ENCODE results near the gene LRRIQ3.
"Not testable (repeated sequence)": the region's sequence is repeated elsewhere in the genome, so short reads cannot be mapped to it uniquely, and the experiment has no call there.

The LRRIQ3 gene, protein sequence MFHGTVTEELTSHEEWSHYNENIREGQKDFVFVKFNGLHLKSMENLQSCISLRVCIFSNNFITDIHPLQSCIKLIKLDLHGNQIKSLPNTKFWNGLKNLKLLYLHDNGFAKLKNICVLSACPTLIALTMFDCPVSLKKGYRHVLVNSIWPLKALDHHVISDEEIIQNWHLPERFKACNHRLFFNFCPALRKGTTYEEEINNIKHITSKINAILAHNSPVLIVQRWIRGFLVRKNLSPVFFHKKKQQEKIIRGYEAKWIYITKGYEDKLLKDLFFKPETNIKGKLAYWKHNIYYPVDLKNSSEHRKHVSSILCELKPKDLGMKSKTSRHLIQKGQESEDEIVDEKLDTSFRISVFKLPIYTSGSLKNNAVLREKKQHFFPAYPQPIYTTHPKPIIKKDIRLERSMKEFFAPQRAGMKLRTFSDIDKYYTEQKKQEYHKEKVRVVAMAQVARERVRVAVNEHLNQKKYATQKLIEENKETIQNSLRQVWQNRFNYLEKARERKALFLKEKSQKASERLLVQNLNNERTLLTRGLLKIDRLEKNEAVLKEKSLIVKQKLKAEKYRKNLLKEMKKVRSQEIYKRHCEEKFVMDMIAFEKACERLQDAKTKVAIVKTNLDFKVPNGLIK

DNA sequence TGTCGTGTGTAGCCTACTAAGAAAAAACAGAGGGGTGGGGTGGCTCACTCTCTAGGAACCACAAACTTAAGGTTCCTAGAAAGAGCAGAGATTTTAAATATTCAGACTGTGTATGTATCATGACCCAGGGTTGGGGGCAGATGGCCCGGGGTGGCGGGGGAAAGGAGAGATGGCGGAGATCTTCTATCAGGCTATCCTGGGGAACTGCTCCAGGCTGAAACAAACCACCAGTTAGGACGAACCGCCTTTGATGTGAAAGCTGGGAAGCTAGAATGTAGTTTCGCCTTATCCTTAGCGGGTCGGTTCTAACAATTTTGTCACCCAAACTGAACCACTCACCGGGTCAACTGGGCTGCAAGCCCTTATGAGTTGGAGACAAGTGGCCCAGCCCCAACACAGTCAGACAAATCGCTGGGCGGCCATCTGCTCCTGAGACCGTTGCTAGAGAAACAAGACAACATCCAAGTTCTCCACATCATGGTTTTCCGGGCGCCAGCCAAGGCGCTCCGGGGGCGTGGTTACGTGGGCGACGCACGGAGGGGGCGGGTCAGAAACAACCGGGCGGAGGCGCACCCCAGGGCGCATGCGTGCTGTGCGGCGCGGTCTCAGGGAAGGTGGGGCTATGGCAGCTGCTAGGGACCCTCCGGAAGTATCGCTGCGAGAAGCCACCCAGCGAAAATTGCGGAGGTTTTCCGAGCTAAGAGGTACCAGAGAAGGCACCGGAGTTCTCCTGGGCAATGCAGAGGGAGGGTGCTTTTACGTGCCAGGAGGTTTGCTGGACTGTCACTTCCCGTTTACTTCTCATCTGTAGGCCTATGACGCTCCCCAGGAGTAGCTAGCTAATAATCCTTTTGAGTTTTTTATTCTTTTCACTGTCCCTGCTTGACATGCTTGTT, at the start of gene LRRIQ3, which contains the start of gene FPGT:
LRRIQ3 (minus strand) TSS at position 520 of the 896 bp plus-strand sequence. CDS start 14,492 bp downstream, outside the sequence.
FPGT (plus strand) TSS at position 586 of the 896 bp plus-strand sequence; CDS start at position 623, 37 bp downstream.
- peak; percentile 89 for DNase-seq (ENCODE audit: low read depth, low spot score)

DNA sequence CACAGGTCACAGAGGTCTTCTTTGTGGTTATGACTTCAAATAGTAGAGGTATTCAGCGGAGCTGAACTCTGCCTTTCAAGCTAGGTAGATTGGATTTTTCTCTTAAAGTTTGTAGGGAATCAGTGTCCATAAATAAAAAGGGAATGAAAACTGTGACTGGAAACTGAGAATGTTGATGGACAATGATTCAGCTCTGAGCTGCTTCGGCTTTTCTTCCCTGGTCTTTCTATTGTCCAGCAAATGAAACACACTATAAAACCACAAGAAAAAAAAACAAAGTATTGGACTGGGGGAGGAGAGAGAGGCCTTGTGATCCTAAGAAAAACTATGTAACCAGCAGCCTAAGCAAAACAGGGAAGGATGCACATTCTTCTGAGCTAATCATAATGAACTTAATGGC, 48.3 kb upstream of the LRRIQ3 start:
- no peak for DNase-seq (ENCODE audit: low read depth, low spot score)

DNA sequence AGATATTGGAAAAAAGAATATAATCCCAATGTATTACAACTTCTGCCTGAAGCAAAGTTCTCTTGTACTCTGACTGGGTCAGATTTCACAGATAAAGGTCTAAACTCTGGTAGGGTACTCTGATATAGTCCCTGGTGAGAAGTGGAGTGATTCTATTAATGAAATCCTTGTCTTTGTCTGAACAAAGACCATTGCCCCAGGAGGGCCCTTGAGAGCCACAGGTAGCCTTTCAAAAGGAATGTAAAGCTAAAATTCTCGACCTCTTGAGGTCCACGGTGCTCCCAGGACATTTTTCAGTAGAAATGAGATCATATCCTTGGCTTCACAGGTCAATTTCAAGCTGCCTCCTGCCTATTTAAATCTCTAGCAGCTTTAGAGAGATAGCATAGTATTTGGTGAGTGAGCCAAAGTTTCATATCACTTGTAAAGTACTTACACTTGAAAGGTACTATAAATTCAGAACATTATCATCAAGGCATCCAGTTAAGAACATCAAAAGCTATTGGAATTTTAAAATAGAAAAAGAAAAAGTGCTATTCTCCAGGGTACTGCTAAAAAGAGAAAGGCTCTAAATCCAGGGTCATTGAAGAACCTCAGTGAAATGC, 47.3 kb upstream of the LRRIQ3 start:
- no peak for DNase-seq (ENCODE audit: low read depth, low spot score)

DNA sequence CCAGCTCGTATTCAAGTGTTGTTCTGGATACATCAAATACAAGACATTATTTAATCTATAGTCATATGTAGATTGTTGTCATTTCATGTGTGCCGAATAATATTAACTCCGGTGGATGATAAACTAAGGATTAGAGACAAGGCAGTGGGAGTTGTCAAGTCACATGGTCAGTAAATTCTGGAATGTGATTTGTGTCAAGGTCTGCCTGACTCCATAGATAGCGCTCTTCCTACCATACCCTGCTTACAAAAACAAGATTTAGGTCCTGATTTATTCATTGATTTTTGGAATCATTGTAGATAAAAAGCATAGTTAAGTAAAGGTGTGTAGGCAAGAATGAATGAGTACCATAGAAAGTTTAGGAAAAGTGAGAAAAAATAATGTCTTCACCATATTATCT, 39.8 kb upstream of the LRRIQ3 start:
- no peak for DNase-seq (ENCODE audit: low read depth, low spot score)

DNA sequence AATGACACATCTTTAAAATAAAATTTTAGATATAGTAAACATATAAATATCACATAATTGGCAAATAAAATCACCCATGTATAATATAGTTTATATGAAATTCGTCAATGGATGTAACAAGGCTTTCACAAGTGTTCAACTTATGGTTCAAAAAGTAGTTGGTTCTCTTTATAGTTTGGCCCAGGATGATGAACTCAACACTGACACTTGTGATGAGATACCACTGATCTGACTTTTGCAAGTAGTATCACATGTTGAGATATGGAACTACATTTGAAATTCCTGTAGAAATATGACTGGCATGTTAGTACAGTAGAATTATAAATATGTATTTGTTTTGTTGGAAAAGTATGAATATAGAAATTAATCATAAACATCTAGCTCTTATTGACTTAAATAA, 39.1 kb upstream of the LRRIQ3 start:
- DNase-seq (ENCODE audit: low read depth, low spot score): no peak

DNA sequence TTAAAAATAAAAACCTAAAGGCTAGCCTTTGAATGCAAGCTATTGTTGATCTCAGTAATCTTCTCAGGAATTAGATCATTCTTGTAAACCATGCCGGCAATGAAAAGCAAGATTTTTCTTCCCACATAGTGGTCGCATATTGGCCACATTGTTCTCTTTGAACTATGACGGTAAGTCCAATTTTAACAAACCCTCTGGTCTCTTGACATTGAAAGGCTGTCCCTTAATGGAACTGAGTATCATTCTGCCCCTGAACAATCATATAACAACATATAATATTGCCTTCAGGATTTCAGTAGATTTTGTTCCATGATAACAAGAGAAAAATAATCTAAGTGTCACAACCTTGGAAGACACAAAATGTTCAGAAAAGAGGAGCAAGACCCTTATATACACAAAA, 38.5 kb upstream of the LRRIQ3 start:
- no peak for DNase-seq (ENCODE audit: low read depth, low spot score)

DNA sequence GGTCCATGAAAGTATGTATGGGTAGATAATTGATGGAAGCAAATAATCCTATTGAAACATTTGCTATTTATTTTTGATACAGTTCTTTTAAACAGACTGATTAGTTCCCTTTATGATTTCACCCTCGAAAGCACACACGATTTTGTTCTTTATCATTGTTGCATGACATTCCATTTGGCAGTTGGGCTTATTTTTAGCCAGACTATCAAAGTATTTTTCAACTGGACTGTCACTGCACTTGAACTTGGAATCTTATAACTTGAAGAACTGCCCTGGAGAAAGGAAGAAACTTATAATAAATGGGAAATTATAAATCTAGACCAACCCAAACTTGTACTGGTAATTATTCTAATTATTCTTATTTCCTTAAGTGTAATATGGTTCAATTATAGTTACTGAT, 37.2 kb upstream of the LRRIQ3 start, which contains the start of gene TNNI3K:
TNNI3K (plus strand) TSS at position 235 of the 400 bp plus-strand sequence; CDS start at position 300, 65 bp downstream.
- no peak for DNase-seq (ENCODE audit: low read depth, low spot score)

DNA sequence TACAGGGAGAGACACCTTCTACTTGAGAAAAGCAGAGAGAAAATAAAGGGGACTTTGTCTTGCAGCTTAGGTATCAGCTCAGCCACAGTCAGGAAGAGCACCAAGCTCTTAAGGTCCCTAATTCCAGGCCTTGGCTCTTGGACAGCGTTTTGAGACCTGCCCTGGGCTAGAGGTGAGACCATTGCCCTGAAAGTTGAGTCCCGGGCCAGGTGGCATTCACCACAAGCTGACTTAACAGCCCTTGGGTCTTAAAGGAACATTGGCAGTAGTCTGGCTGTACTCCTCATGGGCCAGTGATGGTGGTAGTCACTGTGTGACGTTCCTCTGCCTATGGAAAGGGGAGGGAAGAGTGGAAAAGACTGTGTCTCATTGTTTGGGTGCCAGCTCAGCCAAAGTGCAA, 25.5 kb upstream of the LRRIQ3 start:
- DNase-seq (ENCODE audit: low read depth, low spot score): no peak

DNA sequence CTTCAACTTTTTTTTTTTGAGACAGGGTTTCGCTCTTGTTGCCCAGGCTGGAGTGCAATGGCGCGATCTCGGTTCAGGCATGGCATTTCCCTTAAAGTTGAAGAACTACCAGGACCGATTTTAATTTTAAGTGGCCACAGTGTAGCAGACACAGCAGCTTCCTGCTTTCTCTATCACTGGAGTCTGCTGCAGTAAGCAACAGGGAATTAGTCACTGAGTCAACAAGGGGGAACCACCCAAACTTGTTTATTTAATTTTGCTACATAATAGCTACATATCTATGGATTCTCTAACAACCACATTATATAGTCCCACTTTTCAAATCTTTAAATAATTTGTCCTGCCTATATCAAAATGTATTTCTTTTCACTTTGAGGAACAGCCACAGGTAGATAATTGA, 24.7 kb upstream of the LRRIQ3 start:
- DNase-seq (ENCODE audit: low read depth, low spot score): no peak

DNA sequence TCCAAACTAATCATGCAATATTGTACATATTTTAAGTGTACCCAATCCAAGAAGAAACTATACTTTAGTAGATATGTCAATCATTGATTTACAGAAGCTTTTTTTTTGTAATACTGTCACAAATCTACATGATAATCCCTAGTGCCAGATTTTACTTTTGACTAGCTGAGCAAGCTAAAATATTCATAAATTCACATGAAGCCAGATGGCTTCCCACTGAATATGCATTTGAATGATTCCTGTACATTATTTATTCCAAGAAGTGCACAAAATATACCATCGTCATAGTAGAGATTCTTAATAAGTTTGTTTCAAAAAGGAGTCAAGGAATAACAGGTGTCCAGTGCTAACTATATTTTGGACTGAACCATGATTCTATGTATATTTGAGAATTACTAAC, 17.3 kb upstream of the LRRIQ3 start:
- no peak for DNase-seq (ENCODE audit: low read depth, low spot score)

DNA sequence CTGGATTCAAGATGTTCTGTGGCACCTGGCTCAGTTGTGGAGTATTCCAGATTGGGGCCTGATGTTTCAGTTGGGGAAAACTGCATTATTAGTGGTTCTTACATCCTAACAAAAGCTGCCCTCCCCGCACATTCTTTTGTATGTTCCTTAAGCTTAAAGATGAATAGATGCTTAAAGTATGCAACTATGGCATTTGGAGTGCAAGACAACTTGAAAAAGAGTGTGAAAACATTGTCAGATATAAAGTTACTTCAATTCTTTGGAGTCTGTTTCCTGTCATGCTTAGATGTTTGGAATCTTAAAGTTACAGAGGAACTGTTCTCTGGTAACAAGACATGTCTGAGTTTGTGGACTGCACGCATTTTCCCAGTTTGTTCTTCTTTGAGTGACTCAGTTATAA, 7.3 kb upstream of the LRRIQ3 start:
- DNase-seq (ENCODE audit: low read depth, low spot score): no peak

DNA sequence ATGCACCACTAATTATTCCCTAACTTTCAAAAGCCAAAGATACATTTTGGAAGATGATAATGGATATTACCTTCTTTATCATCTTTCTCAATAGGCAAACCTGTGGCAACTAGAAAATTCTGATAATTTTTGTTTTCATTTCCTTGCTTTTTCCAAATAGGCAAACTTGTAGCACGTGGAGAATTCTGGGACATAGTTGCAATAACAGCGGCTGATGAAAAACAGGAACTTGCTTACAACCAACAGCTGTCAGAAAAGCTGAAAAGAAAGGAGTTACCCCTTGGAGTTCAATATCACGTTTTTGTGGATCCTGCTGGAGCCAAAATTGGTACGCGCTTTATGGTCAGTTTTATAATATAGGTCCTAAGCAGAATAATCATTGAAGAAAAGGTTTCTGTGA, 1.5 kb upstream of the LRRIQ3 start:
- DNase-seq (ENCODE audit: low read depth, low spot score): no peak

DNA sequence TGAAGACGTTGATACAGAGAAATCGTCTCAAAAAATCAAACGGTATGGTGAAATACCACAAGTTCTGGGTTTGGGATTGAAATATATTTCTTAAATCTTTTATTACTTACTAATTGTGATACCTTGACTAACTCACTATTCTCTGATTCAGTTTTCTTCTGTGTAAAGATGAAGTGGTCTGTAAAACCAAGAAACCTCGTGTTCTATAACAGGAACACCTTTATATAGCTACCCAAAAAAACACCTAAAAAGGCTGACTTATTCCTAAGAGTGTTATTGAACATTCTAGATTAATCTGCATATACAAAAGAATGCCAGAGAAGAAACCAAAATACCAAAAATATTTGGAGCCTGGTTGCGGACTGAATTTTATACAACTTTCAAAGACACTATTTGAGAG, 721 bp downstream of the LRRIQ3 start:
- no peak for DNase-seq (ENCODE audit: low read depth, low spot score)

DNA sequence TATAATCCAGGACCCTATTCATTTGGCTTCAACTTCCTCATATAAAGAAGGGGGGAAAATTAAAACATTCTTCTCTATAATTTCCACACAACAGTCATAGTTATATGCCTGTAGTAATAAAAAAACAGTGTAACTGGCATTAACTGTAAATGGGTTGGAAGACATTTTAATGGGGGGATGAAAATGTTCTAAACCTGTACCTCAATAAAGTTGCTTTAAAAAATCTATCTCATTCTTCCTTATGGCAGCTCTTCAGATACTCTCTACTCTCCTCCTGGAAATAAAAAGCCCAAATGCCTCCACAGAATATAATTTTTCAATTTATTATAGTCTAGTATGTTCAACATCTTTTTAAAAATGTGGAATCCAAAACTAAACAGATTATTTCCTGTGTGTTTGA, 2.6 kb downstream of the LRRIQ3 start:
- DNase-seq (ENCODE audit: low read depth, low spot score): no peak

DNA sequence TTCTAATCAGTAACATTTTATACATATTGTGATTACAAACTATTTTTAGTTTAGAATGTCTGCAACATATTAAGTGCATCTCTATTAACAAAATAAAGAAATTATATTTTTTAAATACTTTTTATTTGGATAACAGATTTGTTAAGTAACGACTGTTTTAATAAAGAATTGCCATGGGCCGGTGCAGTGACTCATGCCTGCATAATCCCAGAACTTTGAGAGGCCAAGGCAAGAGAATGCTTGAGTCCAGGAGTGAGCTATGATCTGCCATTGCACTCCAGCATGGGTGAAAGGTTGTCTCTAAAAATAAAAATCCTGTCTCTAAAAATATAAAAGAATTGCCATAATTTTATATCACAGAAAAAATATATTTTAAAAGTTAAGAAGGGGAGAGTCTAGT, 4.1 kb downstream of the LRRIQ3 start:
- no peak for DNase-seq (ENCODE audit: low read depth, low spot score)

DNA sequence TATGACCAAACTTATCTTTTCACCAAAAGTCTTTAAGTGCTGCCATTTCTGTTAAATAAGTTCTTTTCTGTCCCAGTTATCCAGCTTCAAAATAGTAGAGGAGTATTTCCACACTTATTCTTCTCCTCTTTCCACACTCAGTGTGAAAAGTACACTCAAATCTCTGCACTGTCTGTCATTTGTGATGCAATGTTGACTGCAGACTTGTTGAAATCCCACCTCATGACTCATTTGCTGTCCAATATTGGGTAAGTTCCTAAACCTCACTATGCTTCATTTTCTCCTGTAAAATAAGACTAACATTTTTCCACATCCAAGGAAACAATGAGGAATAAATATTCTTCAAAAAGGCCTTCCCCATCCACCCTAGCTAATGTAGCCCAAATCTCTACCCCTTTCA, 17.5 kb downstream of the LRRIQ3 start:
- no peak for DNase-seq (ENCODE audit: low read depth, low spot score)

DNA sequence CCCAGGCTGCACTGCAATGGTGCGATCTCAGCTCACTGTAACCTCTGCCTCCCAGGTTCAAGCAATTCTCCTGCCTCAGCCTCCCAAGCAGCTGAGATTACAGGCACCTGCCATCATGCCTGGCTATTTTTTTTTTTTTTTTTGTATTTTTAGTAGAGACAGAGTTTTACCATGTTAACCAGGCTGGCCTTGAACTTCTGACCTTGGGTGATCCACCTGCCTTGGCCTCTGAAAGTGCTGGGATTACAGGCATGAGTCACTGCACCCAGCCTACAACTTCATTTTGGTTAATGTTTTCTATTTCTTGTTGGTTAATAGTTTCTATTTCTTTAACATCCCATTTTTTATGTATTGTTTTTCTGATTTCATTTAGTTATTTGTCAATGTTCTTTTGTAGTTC, 23.6 kb downstream of the LRRIQ3 start:
- not testable (repeated sequence) for DNase-seq (ENCODE audit: low read depth, low spot score)

DNA sequence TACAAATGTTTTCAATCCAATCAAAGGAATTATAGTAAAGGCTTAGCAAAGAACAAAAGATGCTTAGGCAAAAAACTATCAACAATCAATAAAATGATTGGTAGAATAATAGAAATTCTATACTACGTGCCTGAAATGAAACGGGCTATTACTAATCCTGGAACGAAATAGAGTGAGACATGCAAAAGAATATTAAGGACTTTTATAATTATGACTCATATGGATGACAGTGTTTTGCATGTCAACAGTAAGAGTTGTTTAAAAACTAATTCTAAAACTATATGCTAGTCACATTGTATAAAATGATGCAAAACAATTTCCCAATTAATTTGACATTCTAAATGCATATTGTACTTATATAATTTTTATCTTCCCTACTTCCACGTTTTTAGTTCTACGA, 35.6 kb downstream of the LRRIQ3 start:
- DNase-seq (ENCODE audit: low read depth, low spot score): no peak

DNA sequence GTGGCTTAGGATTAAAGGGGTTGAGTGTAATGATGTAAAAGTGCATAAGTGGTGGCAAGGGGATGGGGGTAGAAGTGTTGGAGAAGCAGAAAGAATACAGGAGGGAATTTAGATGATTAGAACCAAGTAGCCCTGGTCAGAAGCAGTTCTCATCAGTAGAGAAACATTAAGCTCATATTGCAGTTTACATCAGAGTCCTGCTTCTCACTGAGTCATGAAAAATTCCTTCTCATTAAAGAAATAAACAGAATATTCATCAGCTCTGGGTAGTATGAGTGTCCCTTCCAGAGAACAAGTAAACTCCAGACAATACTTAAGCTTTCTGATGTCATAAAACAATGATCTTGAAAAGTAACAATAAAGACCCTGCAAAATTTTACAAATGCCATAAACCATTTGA, 36.5 kb downstream of the LRRIQ3 start:
- no peak for DNase-seq (ENCODE audit: low read depth, low spot score)

DNA sequence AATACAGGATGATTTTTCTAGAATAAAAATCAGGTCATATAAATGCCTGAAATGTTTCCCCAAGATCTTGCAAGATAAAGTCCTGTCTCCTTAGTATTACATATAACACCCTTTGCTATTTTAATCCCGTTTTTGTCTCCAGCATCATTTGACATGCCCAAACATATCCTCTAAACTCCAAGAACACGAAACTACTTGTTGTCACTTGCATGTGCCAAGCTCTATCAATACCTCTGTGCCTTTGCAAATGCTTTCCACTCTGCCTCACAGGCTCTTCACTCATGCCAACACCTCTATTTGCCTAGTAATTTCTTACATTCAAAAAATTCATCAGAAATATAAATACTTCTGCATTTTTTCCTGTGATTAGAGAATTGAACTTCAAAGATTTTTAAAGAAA, 37.9 kb downstream of the LRRIQ3 start:
- DNase-seq (ENCODE audit: low read depth, low spot score): no peak

DNA sequence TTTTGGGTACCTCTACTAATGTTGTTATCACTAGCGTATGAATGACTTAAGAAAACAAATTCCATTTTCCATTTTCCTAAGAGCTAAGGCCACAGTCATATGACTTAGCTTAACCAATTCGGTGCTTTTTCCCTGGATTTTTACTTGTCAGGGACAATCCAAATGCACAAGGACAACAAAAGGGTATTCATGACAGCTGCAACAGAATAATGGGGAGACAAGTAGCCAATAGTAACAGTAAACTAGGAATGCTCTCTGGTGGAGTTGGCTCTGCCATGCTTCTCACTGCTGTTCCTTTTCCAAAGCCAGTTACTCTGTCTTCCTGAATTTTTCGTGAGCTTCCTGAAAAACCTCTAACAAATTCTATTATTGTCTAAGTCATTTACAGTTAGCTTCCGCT, 52.9 kb downstream of the LRRIQ3 start:
- DNase-seq (ENCODE audit: low read depth, low spot score): no peak

DNA sequence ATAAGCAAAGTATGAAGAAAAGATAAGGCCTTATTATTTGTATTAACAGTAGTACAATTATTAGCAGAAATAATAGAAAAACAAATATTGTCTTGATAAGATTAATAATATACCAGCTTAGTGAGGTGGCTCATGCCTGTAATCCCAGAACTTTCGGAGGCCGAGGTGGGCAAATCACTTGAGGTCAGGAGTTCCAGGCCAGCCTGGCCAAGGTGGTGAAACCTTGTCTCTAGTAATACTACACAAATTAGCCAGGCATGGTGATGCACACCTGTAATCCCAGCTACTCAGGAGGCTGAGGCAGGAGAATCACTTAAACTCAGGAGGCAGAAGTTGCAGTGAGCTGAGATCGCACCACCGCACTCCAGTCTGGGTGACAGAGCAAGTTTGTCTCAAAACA, 80.6 kb downstream of the LRRIQ3 start:
- DNase-seq (ENCODE audit: low read depth, low spot score): not testable (repeated sequence)
